ENCODE measurements around the gene EXOSC5.
A peak's percentile ranks its signal among the peaks of the same experiment; 100 is the strongest.

Gene EXOSC5

GRCh38 chr19:41427647-41428480, 30.7 kb upstream of the EXOSC5 start:
- Histone ChIP-seq H3K27ac (peak overlapping the region; percentile 96), H3K27me3 (no peaks in the 10 kb centered on the region), H3K9me3 (no peaks in the 10 kb centered on the region), H3K36me3 (peaks cover 43% of the 10 kb centered on the region), H3K4me1 (ENCODE audit: control insufficient read depth in 1 of 2, insufficient read depth in 1 of 2, low read depth in 1 of 2, low read length in 1 of 2) (peaks cover 79 to 86% of the 10 kb centered on the region in 2 experiments), H3K4me3 (ENCODE audit: low read depth in 1 of 2, low read length in 1 of 2) (peak overlapping the region; percentile 94 to 100)
- no peak for TF ChIP-seq CTCF (IDR thresholded peaks at IDR 0.05)

GRCh38 chr19:41426952-41427646, 29.9 kb upstream of the EXOSC5 start, which contains the start of gene B3GNT8:
TSS of gene B3GNT8 (minus strand) at chr19:41427374. CDS start at chr19:41426778, 596 bp downstream.
- no peaks in the 10 kb centered on the region for H3K27me3 ChIP-seq
- no peak for TF ChIP-seq CTCF (IDR thresholded peaks at IDR 0.05)
- H3K9me3 ChIP-seq: no peaks in the 10 kb centered on the region
- peak within 1 kb of the TSS; percentile 96 for H3K27ac ChIP-seq
- peaks cover 44% of the 10 kb centered on the region for H3K36me3 ChIP-seq
- H3K4me1 ChIP-seq (ENCODE audit: control insufficient read depth in 1 of 2, insufficient read depth in 1 of 2, low read depth in 1 of 2, low read length in 1 of 2): peaks cover 87 to 92% of the 10 kb centered on the region in 2 experiments
- H3K4me3 ChIP-seq (ENCODE audit: low read depth in 1 of 2, low read length in 1 of 2): peak within 1 kb of the TSS; percentile 94 to 100

GRCh38 chr19:41426116-41426841, 29.1 kb upstream of the EXOSC5 start:
- Histone ChIP-seq H3K36me3 (peaks cover 50% of the 10 kb centered on the region), H3K27ac (peak overlapping the region; percentile 96), H3K27me3 (no peaks in the 10 kb centered on the region), H3K9me3 (no peaks in the 10 kb centered on the region), H3K4me3 (ENCODE audit: low read depth in 1 of 2, low read length in 1 of 2) (peak overlapping the region; percentile 94 to 100), H3K4me1 (ENCODE audit: control insufficient read depth in 1 of 2, insufficient read depth in 1 of 2, low read depth in 1 of 2, low read length in 1 of 2) (peaks cover 89 to 95% of the 10 kb centered on the region in 2 experiments)
- no peak for TF ChIP-seq CTCF (IDR thresholded peaks at IDR 0.05)

- no peaks in the 10 kb centered on the region for H3K9me3 ChIP-seq
- H3K4me3 ChIP-seq (ENCODE audit: low read depth in 1 of 2, low read length in 1 of 2): peak overlapping the region; percentile 94 to 100
- H3K27me3 ChIP-seq: no peaks in the 10 kb centered on the region
- H3K4me1 ChIP-seq (ENCODE audit: control insufficient read depth in 1 of 2, insufficient read depth in 1 of 2, low read depth in 1 of 2, low read length in 1 of 2): peaks cover 89 to 96% of the 10 kb centered on the region in 2 experiments
- TF ChIP-seq CTCF (IDR thresholded peaks at IDR 0.05): no peak
- peak overlapping the region; percentile 96 for H3K27ac ChIP-seq
- peaks cover 51% of the 10 kb centered on the region for H3K36me3 ChIP-seq
Measured at GRCh38 chr19:41425174-41426115, 28.3 kb upstream of the EXOSC5 start.
